Small intestine (tissue), 7 donors: ENCODE results near the gene SPTLC2. TPM values are rescaled to one million over a fixed set of nuclear protein-coding genes. Genes with fewer than 3 reads are reported as not detected.
A peak's percentile ranks its signal among the peaks of the same experiment; 100 is the strongest.

Source experiments
- DNase-seq, 2 donors: peaks; one replicate each; pipeline versions ENCODE4 v3.0.0 to v3.0.0-alpha.2; 2013
- FAIRE-seq: peaks from 2 replicates; lab custom pipeline; 2012; peaks lifted over from hg19 to GRCh38; lab: Jason Lieb, UNC
- H3K27ac ChIP-seq, 3 donors: one replicate each; pipeline ENCODE4 v1.5.1; 2013; ENCODE audit warnings: low read length in 2 of 3, mild to moderate bottlenecking in 2 of 3, control low read depth in 1 of 3, inconsistent platforms in 1 of 3, low read depth in 1 of 3, moderate library complexity in 1 of 3
- H3K27me3 ChIP-seq, 3 donors: one replicate each; pipeline ENCODE4 v1.6.1; 2013; ENCODE audit warnings: low read length in 3 of 3, inconsistent platforms in 1 of 3; ENCODE audit not compliant: control insufficient read depth in 3 of 3, insufficient read depth in 3 of 3
- H3K36me3 ChIP-seq, 3 donors: one replicate each; pipeline ENCODE4 v1.6.1; 2013; ENCODE audit warnings: low read length in 3 of 3, inconsistent platforms in 1 of 3, low read depth in 1 of 3, mild to moderate bottlenecking in 1 of 3, moderate library complexity in 1 of 3; ENCODE audit not compliant: control insufficient read depth in 3 of 3, insufficient read depth in 2 of 3
- H3K4me1 ChIP-seq, 3 donors: one replicate each; pipeline ENCODE4 v1.6.1; 2013; ENCODE audit warnings: low read length in 2 of 3, inconsistent platforms in 1 of 3, low read depth in 1 of 3, mild to moderate bottlenecking in 1 of 3, moderate library complexity in 1 of 3; ENCODE audit not compliant: control insufficient read depth in 3 of 3, insufficient read depth in 2 of 3
- H3K4me3 ChIP-seq, 3 donors: one replicate each; pipeline ENCODE4 v1.5.1; 2013; ENCODE audit warnings: low read length in 3 of 3, control low read depth in 1 of 3, inconsistent platforms in 1 of 3, low read depth in 1 of 3, mild to moderate bottlenecking in 1 of 3, moderate library complexity in 1 of 3
- H3K9me3 ChIP-seq, 2 donors: one replicate each; pipeline ENCODE4 v1.6.1; 2013; ENCODE audit warnings: low read depth in 1 of 2, low read length in 1 of 2; ENCODE audit not compliant: control insufficient read depth in 2 of 2, insufficient read depth in 1 of 2
- WGBS, 3 donors: extraction: QIAGEN DNeasy Blood & Tissue Kit; methylation state at CpG; one replicate each; pipeline ENCODE4 v1.1.7; 2013; 5-methylcytosine and 5-hydroxymethylcytosine counted together
- polyA plus RNA-seq, 4 donors: library from polyadenylated mRNA; stranded (reverse) in 3 of 4; unstranded in 1 of 4; fragments of 200-250 nt in 3 of 4; fragments of 120-200 nt in 1 of 4; gene quantifications; one replicate each; pipeline versions ENCODE4 v1.2.1 to v1.2.3, GENCODE V29; 2013
- donor health status: healthy with polysubstance abuse.
- donor health status: control.
- donor health status: control.
- donor health status: Bipolar disorder and iron deficiency.
- donor health status: healthy.

The SPTLC2 gene
- polyA plus RNA-seq, 4 donors, result 5.9 to 27.5 (median 15.2) TPM

DNA sequence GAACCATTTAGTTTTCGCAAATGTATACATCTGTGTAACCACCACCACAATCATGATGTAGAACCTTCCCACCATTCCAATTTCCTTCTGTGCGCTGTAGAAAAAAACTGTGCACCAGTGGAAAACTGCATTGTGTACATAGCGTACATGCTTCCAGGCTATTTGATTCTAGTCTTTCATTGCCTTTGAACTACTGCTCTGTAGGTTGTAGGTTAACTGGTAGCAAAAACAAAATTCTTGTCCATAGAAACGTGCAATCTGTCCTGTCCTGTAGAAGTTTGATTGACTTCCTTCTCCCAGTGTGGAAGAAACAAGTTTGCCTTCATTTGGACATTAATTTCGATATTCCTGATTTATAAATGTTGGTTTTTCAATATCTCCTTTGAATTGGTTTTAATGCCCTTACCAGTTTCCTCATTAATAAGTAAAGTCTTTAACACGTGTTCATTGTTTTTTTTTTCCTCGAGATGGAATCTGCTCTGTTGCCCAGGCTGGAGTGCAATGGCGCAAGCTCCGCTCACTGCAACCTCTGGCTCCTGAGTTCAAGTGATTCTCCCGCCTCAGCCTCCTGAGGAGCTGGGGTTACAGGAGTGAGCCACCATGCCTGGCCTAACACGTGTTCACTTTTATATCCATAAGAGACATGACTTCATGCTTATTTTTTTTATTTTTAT is 114.2 kb downstream of the SPTLC2 start:
- FAIRE-seq (no peak), DNase-seq (no peak)
- Histone ChIP-seq H3K4me3 (no peak overlapping the region), H3K27ac (no peak overlapping the region), H3K4me1 (no peaks in the 10 kb centered on the region), H3K36me3 (peaks cover 0 to 2% (median 0%) of the 10 kb centered on the region in 3 donors), H3K27me3 (peaks cover 3 to 27% (median 17%) of the 10 kb centered on the region in 3 donors), H3K9me3 (peaks cover 0 to 9% of the 10 kb centered on the region in 2 donors)
- 67 to 77% (median 68%) methylated on average over 11 of the region's 11 CpGs for WGBS, 3 donors

DNA sequence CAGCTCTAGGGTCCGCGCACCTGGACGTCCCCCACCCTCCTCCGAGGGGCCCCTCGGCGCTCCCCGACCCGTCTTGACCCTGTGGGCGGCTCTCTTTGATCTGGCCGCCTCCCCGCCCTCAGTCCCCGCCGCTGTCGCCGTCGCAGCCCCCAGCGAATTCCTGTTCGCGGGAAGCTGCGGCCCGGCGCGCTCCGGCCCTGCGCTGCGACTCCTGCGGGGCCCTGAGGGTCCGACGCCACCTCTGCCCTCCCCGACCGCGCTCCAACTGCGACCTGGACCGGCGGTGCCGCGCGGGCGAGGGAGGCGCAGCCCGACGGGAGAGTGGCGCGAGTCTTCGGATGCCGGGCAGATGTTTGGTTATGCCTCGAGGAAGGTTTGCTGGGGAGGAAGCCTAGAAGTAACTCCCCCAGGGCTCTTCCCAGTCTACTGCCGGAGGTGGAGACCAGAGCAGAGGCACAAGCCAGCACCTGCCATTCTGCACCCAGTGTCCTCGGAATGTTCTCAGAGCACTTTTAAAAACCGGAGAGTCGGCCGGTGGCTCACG is 117.4 kb downstream of the SPTLC2 start:
- peaks cover 3 to 28% (median 17%) of the 10 kb centered on the region in 3 donors for H3K27me3 ChIP-seq
- FAIRE-seq, result no peak
- DNase-seq, result peak; percentile 7 to 43
- peak overlapping the region in 2 of 3 donors; percentile 37 to 59 for H3K4me3 ChIP-seq
- H3K4me1 ChIP-seq, result no peaks in the 10 kb centered on the region
- H3K27ac ChIP-seq, result no peak overlapping the region
- H3K36me3 ChIP-seq, result no peaks in the 10 kb centered on the region
- 2 to 3% (median 3%) methylated on average over 34 to 53 of the region's 53 CpGs for WGBS, 3 donors
- H3K9me3 ChIP-seq, result peaks cover 0 to 9% of the 10 kb centered on the region in 2 donors

DNA sequence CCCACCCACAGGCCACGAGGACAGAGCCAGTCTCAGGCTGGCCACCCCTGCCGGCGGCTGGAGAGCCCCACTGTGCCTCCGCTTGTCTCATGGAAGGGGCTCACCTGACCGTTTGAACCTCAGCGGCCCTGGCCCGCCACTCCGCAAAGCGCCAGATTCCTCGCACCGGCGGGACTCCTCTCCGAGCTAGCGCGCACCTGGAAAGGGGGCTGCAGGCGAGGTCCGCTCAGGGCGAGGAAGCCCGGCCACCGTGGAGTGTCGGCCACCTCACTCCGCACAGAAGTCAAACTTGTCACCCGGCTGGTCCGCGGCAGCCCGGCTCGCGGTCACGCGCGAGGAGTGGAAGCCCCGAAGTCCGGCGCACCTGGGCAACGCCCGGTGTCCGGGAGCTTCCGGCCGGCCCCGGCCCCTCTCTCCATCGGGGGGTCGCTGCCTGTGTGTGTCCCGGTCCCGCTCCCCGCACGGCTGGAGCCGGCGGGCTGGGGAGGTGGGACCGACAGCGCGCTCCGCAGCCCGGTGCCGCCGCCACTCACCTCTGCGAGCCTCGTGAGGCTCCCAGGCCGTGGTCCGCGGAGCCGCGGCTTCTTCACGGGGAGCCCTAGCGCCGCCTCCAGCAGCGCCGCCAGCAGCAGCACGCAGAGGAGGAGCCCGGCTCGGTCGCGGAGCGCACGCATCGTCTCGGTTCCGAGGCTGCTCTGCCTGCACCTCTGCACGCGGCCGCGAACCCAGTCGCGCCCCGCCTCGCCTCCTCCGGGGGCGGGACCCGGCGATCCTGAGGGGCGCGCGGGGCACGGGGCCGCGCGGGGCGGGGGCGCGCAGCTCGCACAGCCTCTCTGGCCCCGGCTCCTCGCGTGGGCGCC is 118.1 kb downstream of the SPTLC2 start, which contains the start of gene ISM2:
Gene ISM2, minus strand, starts transcription at position 697 of the 860 bp plus-strand sequence. Its CDS starts 23 bp downstream, at position 674.
- no peaks in the 10 kb centered on the region for H3K36me3 ChIP-seq
- peaks cover 3 to 28% (median 17%) of the 10 kb centered on the region in 3 donors for H3K27me3 ChIP-seq
- no peak within 1 kb of the TSS for H3K27ac ChIP-seq
- DNase-seq, result peak; percentile 23 to 67
- 2 to 4% (median 4%) methylated on average over 69 to 104 of the region's 104 CpGs for WGBS, 3 donors
- FAIRE-seq, result no peak
- peaks cover 0 to 4% of the 10 kb centered on the region in 2 donors for H3K9me3 ChIP-seq
- H3K4me3 ChIP-seq, result peak within 1 kb of the TSS; percentile 12 to 59 (median 37)
- no peaks in the 10 kb centered on the region for H3K4me1 ChIP-seq

DNA sequence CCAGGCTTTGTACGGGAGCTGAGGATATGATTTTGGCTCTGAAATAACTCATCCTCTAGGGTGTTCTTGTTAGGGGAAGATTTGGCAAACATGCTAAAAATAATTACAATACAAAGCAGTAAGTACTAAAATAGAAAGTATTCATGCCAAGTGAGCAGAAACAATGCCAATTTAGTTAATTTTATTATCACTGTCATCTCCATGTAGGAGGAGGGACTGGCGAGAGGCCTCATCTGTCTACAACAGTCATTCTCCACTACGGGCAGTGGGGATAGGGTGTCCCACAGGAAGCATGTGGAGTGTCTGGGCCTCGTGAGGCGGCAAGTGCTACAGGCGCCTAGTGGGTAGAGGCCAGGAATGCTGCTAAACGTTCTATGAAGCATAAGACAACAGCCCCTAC is 121.1 kb downstream of the SPTLC2 start:
- H3K9me3 ChIP-seq, result no peaks in the 10 kb centered on the region
- 70 to 91% (median 79%) methylated on average over 7 of the region's 7 CpGs for WGBS, 3 donors
- DNase-seq (no peak), FAIRE-seq (no peak)
- peaks cover 3 to 24% (median 17%) of the 10 kb centered on the region in 3 donors for H3K27me3 ChIP-seq
- H3K4me3 ChIP-seq, result no peak overlapping the region
- no peak overlapping the region for H3K27ac ChIP-seq
- H3K4me1 ChIP-seq, result no peaks in the 10 kb centered on the region
- no peaks in the 10 kb centered on the region for H3K36me3 ChIP-seq

DNA sequence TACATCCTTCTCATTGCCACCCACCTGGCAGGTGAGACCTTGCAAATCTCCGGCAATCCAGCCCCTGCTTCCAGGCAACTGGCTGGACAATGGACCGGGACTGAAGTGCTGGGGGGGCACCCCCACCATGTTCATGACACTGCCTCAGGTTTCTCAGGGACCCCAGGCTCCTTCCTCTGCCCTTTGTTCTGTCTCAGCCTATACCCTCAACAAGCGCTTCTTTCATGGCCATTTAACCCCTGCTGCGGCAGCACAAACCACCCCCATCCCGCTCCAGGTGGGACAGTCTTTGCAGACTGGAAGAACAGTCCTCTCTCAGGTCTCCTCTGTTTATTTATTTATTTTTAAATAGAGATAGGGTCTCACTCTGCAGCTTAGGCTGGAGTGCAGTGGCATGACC is 125.4 kb downstream of the SPTLC2 start:
- Histone ChIP-seq H3K27me3 (no peaks in the 10 kb centered on the region), H3K9me3 (no peaks in the 10 kb centered on the region), H3K4me3 (no peak overlapping the region), H3K27ac (no peak overlapping the region), H3K4me1 (no peaks in the 10 kb centered on the region), H3K36me3 (no peaks in the 10 kb centered on the region)
- no peak for FAIRE-seq
- DNase-seq, result no peak
- WGBS, 3 donors, result 88 to 93% (median 89%) methylated on average over 5 of the region's 5 CpGs

DNA sequence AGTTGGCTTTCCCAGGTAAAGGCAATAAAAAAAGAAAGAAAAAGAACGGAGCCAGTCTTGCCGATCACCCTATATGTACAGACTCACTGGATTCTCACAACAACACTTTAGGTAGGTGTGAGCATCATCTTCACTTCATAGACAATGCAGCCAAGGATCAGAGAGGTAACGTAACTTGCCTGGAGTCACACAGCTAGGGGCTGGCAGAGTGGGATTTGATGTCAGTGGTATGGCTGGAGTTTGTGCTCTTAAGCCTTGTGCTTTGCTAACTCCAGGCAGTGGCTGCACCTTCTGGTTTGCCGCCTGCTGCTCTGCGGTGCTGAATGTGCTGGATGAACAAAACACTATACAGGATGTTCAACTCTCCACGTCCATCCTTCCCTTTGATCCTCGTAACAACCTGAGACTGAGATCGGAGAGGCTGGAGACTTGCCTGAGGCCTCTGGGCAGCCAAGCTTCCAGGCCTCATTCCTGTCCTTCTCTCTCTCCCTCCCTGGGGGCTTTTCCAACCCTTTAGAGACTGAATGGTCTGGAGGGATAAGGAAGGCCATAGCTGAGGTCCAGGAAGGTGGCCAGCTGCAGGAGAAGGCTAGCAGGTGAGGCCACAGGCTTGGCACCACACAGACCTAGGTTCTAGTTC is 126.0 kb downstream of the SPTLC2 start:
- H3K27me3 ChIP-seq, result no peaks in the 10 kb centered on the region
- no peaks in the 10 kb centered on the region for H3K36me3 ChIP-seq
- DNase-seq (no peak), FAIRE-seq (no peak)
- no peak overlapping the region for H3K4me3 ChIP-seq
- H3K9me3 ChIP-seq, result no peaks in the 10 kb centered on the region
- no peak overlapping the region for H3K27ac ChIP-seq
- 88 to 90% (median 90%) methylated on average over 8 of the region's 8 CpGs for WGBS, 3 donors
- H3K4me1 ChIP-seq, result no peaks in the 10 kb centered on the region

DNA sequence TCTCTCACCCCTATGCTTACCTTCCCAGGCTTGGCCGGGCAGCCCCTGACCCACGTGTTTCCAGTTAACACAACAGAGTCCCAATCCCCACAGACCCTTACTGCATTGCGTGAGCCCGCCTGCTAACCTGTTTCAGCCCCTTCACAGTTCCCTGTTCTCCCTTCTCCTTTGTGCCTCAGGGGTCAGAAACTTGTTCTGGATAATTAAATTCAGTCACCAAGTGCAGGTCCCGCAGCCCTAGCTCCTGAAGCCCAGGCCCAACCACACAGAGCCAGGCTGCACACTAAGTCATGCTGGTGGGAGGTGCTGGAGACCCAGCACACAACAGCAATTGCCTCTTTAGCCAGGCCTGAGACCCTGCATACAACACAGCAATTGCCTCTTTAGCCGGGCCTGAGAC is 127.4 kb downstream of the SPTLC2 start:
- no peaks in the 10 kb centered on the region for H3K9me3 ChIP-seq

DNA sequence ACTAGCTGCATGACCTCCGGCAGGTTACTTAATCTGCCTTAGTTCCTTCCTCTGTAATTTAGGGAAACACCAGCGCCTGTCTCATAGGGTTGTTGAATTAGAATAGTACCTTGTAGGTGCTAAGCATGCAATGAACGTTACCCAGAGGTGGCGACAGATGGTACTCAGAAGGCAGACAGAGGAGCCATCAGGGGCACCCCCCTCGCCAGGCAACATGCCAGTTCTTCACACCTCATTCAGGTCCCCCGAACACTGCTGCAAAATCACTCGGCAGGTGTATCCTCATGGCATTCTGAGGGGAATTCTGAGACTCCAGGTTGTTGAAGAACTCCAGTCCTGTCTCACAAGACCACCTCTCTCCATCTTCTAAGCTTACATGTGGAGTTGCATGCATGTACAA is 127.9 kb downstream of the SPTLC2 start:
- no peak for DNase-seq
- Histone ChIP-seq H3K36me3 (no peaks in the 10 kb centered on the region), H3K4me1 (no peaks in the 10 kb centered on the region), H3K4me3 (no peak overlapping the region), H3K27ac (no peak overlapping the region), H3K9me3 (no peaks in the 10 kb centered on the region), H3K27me3 (no peaks in the 10 kb centered on the region)
- WGBS, 3 donors, result 82 to 90% (median 84%) methylated on average over 7 of the region's 7 CpGs
- no peak for FAIRE-seq

More for the DNA sequence above, 127.4 kb downstream of the SPTLC2 start:
- DNase-seq (no peak), FAIRE-seq (no peak)
- Histone ChIP-seq H3K27me3 (no peaks in the 10 kb centered on the region), H3K4me3 (no peak overlapping the region), H3K36me3 (no peaks in the 10 kb centered on the region), H3K27ac (no peak overlapping the region), H3K4me1 (no peaks in the 10 kb centered on the region)
- WGBS, 3 donors, result 90 to 95% (median 91%) methylated on average over 6 of the region's 6 CpGs
